Measurements from ENCODE around the gene COL23A1. TPM values are rescaled to one million over a fixed set of nuclear protein-coding genes. Genes with fewer than 3 reads are reported as not detected.

Gene COL23A1
- total RNA-seq, 1 donor from 2014 or later: 2.9 TPM

- no peak overlapping the region for H3K4me3 Mint-ChIP-seq (ENCODE audit: unreplicated experiment)
- peak overlapping the region; percentile 73 for H3K27ac Mint-ChIP-seq (ENCODE audit: unreplicated experiment)
- H3K4me1 Mint-ChIP-seq (ENCODE audit: low read depth, unreplicated experiment): peaks cover 17% of the 10 kb centered on the region
- H3K27me3 Mint-ChIP-seq (ENCODE audit: unreplicated experiment): no peaks in the 10 kb centered on the region
- H3K9me3 Mint-ChIP-seq (ENCODE audit: unreplicated experiment): peaks cover 2% of the 10 kb centered on the region
- H3K36me3 Mint-ChIP-seq (ENCODE audit: unreplicated experiment): no peaks in the 10 kb centered on the region
- no peak for TF ChIP-seq CTCF (IDR thresholded peaks at IDR 0.05; ENCODE audit: partially characterized antibody, unreplicated experiment)
- no peak for DNase-seq
These were observed 148.5 kb downstream of the COL23A1 start for GRCh38 chr5:178441486-178442270.

GRCh38 chr5:178440181-178440580 is 150.0 kb downstream of the COL23A1 start:
- peaks cover 17% of the 10 kb centered on the region for H3K4me1 Mint-ChIP-seq (ENCODE audit: low read depth, unreplicated experiment)
- no peak overlapping the region for H3K27ac Mint-ChIP-seq (ENCODE audit: unreplicated experiment)
- no peak overlapping the region for H3K4me3 Mint-ChIP-seq (ENCODE audit: unreplicated experiment)
- no peaks in the 10 kb centered on the region for H3K36me3 Mint-ChIP-seq (ENCODE audit: unreplicated experiment)
- H3K27me3 Mint-ChIP-seq (ENCODE audit: unreplicated experiment): peaks cover 2% of the 10 kb centered on the region
- DNase-seq: no peak
- TF ChIP-seq CTCF (IDR thresholded peaks at IDR 0.05; ENCODE audit: partially characterized antibody, unreplicated experiment): no peak
- peaks cover 2% of the 10 kb centered on the region for H3K9me3 Mint-ChIP-seq (ENCODE audit: unreplicated experiment)

- peak; percentile 6 for DNase-seq
- no peak for TF ChIP-seq CTCF (IDR thresholded peaks at IDR 0.05; ENCODE audit: partially characterized antibody, unreplicated experiment)
- Mint-ChIP-seq H3K9me3 (ENCODE audit: unreplicated experiment) (peaks cover 2% of the 10 kb centered on the region), H3K4me3 (ENCODE audit: unreplicated experiment) (no peak overlapping the region), H3K4me1 (ENCODE audit: low read depth, unreplicated experiment) (peaks cover 17% of the 10 kb centered on the region), H3K27ac (ENCODE audit: unreplicated experiment) (no peak overlapping the region), H3K27me3 (ENCODE audit: unreplicated experiment) (peaks cover 2% of the 10 kb centered on the region), H3K36me3 (ENCODE audit: unreplicated experiment) (no peaks in the 10 kb centered on the region)
These were observed 150.6 kb downstream of the COL23A1 start for GRCh38 chr5:178439493-178440180.

- TF ChIP-seq CTCF (IDR thresholded peaks at IDR 0.05; ENCODE audit: partially characterized antibody, unreplicated experiment): no peak
- Mint-ChIP-seq H3K4me3 (ENCODE audit: unreplicated experiment) (no peak overlapping the region), H3K4me1 (ENCODE audit: low read depth, unreplicated experiment) (peaks cover 17% of the 10 kb centered on the region), H3K9me3 (ENCODE audit: unreplicated experiment) (peaks cover 2% of the 10 kb centered on the region), H3K27ac (ENCODE audit: unreplicated experiment) (no peak overlapping the region), H3K27me3 (ENCODE audit: unreplicated experiment) (peaks cover 2% of the 10 kb centered on the region), H3K36me3 (ENCODE audit: unreplicated experiment) (no peaks in the 10 kb centered on the region)
- DNase-seq: no peak
These were observed 151.4 kb downstream of the COL23A1 start for GRCh38 chr5:178438796-178439195.

Data from glutamatergic neuron (in vitro differentiated cells).